ENCODE results near the gene FAM13C.

- no peak for TF ChIP-seq CTCF (IDR thresholded peaks at IDR 0.05; ENCODE audit: low read length)
- no peak for TF ChIP-seq EZH2 (optimal IDR thresholded peaks at IDR 0.05; ENCODE audit: low read depth, low read length)
Measured at GRCh38 chr10:59405235-59405634, 42.9 kb upstream of the FAM13C start.

Measured in MM.1S (cell line).